ENCODE data around the gene ARL14EPL.

- TF ChIP-seq, protein P1, sequence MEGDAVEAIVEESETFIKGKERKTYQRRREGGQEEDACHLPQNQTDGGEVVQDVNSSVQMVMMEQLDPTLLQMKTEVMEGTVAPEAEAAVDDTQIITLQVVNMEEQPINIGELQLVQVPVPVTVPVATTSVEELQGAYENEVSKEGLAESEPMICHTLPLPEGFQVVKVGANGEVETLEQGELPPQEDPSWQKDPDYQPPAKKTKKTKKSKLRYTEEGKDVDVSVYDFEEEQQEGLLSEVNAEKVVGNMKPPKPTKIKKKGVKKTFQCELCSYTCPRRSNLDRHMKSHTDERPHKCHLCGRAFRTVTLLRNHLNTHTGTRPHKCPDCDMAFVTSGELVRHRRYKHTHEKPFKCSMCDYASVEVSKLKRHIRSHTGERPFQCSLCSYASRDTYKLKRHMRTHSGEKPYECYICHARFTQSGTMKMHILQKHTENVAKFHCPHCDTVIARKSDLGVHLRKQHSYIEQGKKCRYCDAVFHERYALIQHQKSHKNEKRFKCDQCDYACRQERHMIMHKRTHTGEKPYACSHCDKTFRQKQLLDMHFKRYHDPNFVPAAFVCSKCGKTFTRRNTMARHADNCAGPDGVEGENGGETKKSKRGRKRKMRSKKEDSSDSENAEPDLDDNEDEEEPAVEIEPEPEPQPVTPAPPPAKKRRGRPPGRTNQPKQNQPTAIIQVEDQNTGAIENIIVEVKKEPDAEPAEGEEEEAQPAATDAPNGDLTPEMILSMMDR (IDR thresholded peaks at IDR 0.05; ENCODE audit: insufficient read depth, low read length, poor library complexity, severe bottlenecking), result no peak
- no peak for TF ChIP-seq EZH2phosphoT487 (conservative IDR thresholded peaks at IDR 0.05; ENCODE audit: low read length)
These were observed 26.2 kb downstream of the ARL14EPL start for GRCh38 chr5:116058346-116058936.

All from SU-DHL-6 (cell line).